GM08714 (cell line): Measurements from ENCODE around the gene PDE4A.
"Not testable (repeated sequence)": the region's sequence is repeated elsewhere in the genome, so short reads cannot be mapped to it uniquely, and the experiment has no call there.

ENCODE experiments used
- H3K4me3 ChIP-seq: fragments of 200-500 bp; sonication (Bioruptor generic); 2 replicates; pipeline ENCODE4 v1.5.1; 2014; ENCODE audit warnings: mild to moderate bottlenecking, low read length, inconsistent platforms
- ZNF274 ChIP-seq: IDR thresholded peaks from 2 replicates; pipeline ENCODE4 v1.6.1; 2012; ENCODE audit warnings: mild to moderate bottlenecking, low read depth, low read length

PDE4A gene

DNA sequence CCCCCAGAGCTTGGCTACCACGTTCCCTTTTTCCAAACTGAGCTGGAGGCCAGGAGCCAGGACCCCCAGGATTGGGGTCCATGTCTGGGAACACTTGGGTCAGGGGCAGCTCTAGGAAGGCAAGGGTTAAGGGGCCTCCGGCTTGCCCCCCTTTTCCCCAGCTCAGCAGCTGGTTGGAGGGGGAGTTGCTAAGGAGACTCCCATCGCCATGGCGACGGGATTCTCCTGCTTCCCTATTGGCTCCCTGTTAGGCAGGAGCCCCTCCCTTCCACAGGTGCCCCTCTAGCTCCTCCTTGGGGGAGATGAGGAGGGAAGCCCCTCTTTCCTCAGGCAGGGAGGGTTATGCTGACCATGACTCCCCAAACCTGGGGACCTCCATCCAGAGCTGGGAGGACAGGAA lies 33.9 kb downstream of the PDE4A start:
- TF ChIP-seq ZNF274 = no peak
- no peak overlapping the region for H3K4me3 ChIP-seq

GRCh38 chr19:10458733-10459132 lies 38.4 kb downstream of the PDE4A start:
- H3K4me3 ChIP-seq = not testable (repeated sequence)

DNA sequence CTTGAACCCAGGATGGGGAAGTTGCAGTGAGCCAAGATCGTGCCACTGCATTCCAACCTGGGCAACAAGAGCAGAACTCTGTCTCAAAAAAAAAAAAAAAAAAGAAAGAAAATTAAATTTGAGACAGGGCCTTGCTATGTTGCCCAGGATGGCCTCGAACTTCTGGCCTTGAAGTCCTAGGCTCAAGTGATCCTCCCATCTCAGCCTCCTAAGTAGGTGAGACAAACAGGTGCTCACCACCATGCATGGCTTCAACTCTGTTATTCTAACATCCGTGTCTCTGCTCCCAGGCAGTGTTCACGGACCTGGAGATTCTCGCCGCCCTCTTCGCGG lies 40.3 kb downstream of the PDE4A start:
- no peak overlapping the region for H3K4me3 ChIP-seq

DNA sequence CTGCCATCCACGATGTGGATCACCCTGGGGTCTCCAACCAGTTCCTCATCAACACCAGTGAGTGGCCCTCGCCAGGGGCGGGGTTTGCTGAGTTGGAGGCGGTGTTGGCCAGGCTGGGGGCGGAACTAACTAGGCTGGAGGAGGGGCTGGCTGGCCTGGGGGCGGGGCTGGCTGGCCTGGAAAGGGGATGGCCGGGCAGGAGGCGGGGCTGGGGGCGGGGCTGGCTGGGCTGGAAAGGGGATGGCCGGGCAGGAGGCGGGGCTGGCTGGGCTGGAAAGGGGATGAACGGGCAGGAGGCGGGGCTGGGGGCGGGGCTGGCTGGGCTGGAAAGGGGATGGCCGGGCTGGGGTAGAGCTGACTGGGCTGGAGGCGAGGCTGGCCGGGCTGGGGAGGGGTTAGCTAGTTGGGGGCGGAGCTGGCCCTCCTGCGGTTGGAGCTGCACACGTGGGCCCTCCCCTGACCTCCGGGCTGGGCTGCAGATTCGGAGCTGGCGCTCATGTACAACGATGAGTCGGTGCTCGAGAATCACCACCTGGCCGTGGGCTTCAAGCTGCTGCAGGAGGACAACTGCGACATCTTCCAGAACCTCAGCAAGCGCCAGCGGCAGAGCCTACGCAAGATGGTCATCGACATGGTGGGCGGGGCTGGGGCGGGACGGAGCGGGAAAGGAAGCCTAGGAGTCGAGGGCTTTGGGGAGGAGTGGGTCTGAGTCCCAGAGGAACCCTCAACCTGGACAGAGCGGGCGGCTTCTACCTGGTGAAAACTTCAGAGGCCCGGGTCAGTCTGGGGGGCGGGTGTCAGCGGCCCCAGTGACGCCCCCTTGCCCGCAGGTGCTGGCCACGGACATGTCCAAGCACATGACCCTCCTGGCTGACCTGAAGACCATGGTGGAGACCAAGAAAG lies 41.0 kb downstream of the PDE4A start:
- peak overlapping the region; percentile 7; the same call in 1 of the 2 replicates for H3K4me3 ChIP-seq
- TF ChIP-seq ZNF274 = no peak

More for the DNA sequence above, 40.3 kb downstream of the PDE4A start:
- no peak for TF ChIP-seq ZNF274

DNA sequence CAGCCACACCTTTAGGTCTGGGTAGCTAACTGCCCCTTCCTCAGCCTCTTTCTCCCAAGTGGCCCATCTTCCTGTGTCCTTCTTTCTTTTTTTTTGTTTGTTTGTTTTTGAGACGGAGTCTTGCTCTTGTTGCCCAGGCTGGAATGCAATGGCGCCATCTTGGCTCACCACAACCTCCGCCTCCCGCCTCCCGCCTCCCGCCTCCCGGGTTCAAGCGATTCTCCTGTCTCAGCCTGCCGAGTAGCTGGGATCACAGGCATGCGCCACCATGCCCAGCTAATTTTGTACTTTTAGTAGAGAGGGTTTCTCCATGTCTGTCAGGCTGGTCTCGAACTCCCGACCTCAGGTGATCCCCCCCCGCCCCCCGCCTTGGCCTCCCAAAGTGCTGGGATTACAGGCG lies 41.7 kb downstream of the PDE4A start:
- H3K4me3 ChIP-seq = not testable (repeated sequence)

DNA sequence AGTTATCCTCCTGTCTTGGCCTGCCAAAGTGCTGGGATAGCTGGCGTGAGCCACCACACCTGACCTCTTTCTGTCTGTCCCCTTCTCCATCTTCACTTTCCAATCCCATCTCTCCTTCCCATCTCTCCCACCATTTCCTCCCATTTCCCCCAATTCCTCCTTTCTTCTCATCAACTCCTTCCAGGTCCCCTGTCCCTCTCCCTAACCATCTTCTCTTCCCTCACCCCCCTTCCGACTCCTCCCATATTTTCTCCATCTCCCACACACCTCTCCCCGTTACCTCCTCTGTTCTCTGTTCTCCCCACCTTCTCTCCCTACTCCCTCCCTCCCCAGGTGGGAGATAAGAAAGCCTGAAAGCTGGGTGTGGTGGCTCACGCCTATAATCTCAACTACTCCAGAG lies 42.2 kb downstream of the PDE4A start:
- no peak for TF ChIP-seq ZNF274
- no peak overlapping the region for H3K4me3 ChIP-seq

DNA sequence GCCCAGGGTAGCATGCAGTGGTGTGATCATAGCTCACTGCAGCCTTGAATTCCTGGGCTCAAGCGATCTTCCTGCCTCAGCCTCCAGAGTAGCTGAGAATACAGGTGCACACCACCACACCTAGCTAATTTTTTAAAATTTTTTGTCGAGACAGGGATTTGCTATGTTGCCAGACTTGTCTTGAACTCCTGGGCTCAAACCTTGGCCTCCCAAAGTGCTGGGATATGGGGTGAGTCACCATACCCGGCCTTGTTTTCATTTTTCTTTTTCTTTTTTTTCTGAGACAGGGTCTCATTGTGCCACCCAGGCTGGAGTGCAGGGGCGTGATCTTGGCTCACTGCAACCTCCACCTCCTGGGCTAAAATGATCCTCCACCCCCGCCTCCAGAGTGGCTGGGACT lies 44.1 kb downstream of the PDE4A start:
- no peak for TF ChIP-seq ZNF274
- H3K4me3 ChIP-seq = no peak overlapping the region

GRCh38 chr19:10467104-10467706 lies 46.9 kb downstream of the PDE4A start:
- TF ChIP-seq ZNF274 = no peak
- no peak overlapping the region for H3K4me3 ChIP-seq

- TF ChIP-seq ZNF274 = no peak
- no peak overlapping the region for H3K4me3 ChIP-seq
Observed at GRCh38 chr19:10468133-10468532, 47.8 kb downstream of the PDE4A start.

GRCh38 chr19:10471909-10472308 lies 51.6 kb downstream of the PDE4A start:
- no peak overlapping the region for H3K4me3 ChIP-seq
- no peak for TF ChIP-seq ZNF274

GRCh38 chr19:10473192-10473591 lies 52.9 kb downstream of the PDE4A start:
- TF ChIP-seq ZNF274 = no peak
- no peak overlapping the region for H3K4me3 ChIP-seq

DNA sequence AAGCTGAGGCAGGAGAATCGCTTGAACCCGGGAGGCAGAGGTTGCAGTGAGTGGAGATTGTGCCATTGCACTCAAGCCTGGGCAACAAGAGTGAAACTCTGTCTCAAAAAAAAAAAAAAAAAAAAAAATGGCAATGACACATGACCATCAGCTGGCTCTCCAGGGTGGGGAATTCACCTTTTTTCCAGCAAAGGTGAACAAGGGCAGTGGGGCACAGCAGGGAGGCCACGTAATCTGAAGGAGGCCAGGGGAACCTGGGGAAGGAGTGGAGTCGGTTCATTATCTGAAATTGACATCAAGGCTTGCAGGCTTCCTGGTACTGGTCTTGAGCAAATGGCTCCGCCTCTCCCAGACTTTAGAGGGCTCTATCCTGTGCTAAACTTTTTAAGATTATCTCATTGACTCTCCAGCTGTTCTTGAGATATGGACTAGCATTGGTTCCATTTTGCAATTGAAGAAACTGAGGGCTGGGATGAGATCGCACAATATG lies 54.7 kb downstream of the PDE4A start:
- TF ChIP-seq ZNF274 = no peak
- H3K4me3 ChIP-seq = no peak overlapping the region

DNA sequence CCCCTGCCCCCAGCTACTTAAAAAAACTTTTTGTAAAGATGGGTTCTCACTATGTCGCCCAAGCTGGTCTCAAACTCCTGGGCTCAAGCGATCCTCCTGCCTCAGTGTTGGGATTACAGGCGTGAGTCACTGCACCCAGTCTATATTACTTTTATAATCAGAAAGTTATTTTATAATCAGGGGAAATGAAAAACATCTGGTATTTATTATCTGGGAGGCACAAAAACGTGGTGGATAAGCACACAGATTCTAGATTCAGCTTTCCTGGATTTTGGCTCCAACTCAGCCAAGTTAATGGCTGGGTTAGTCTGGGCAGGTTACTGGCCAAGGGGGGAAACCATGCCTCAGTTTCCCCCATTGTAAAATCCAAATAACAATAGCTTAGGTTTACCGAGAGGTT lies 58.1 kb downstream of the PDE4A start:
- TF ChIP-seq ZNF274 = no peak
- H3K4me3 ChIP-seq = no peak overlapping the region

GRCh38 chr19:10478903-10479384 lies 58.6 kb downstream of the PDE4A start:
- no peak for TF ChIP-seq ZNF274
- peak overlapping the region; percentile 3; the same call in 1 of the 2 replicates for H3K4me3 ChIP-seq

DNA sequence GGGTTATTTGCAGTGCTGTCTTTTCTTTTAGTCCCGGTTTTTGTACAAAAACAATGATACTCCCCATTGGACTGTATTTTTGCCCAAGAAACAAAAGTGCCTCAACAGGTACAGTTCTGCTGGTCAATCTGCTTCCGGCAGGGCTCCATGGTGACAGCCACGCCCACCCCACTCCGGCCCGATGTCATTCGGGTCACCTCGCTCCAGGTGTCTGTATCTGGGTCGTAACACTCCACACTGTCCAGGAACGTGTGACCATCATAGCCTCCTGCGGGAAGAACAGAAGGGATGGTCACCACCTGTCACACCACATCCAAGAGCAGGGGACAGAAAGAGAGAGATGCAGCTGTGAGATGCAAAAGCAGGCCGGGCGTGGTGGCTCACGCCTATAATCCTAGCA lies 66.2 kb downstream of the PDE4A start:
- no peak for TF ChIP-seq ZNF274

GRCh38 chr19:10491472-10492047 lies 71.2 kb downstream of the PDE4A start:
- TF ChIP-seq ZNF274 = no peak
- H3K4me3 ChIP-seq = no peak overlapping the region

More for the DNA sequence above, 66.2 kb downstream of the PDE4A start:
- no peak overlapping the region for H3K4me3 ChIP-seq
